CD14-positive monocyte (primary cell): ENCODE measurements around the gene CRISP2. TPM values are rescaled to one million over a fixed set of nuclear protein-coding genes. Genes with fewer than 3 reads are reported as not detected.
"Not testable (repeated sequence)": the region's sequence is repeated elsewhere in the genome, so short reads cannot be mapped to it uniquely, and the experiment has no call there.

Experiments
- DNase-seq, 3 donors: peaks; one replicate each; pipeline ENCODE4 v3.0.0-alpha.2; 2011 to 2022
- H2AFZ ChIP-seq: 2 replicates; pipeline ENCODE4 v1.6.0; 2012; ENCODE audit warnings: mild to moderate bottlenecking, low read depth, low read length, inconsistent platforms; ENCODE audit not compliant: insufficient read depth, poor library complexity, severe bottlenecking
- H3K27ac ChIP-seq, 2 donors: 1 replicate in 1 of 2; 2 replicates in 1 of 2; pipeline ENCODE4 v1.5.1; 2012 to 2013; ENCODE audit warnings: low read length in 2 of 2, control low read depth in 1 of 2, inconsistent platforms in 1 of 2, low read depth in 1 of 2, mild to moderate bottlenecking in 1 of 2
- H3K27me3 ChIP-seq, 2 donors: one replicate each; pipeline versions ENCODE4 v1.6.0 to v1.6.1; 2011 to 2013; ENCODE audit warnings: low read length in 2 of 2; ENCODE audit not compliant: control insufficient read depth in 2 of 2, insufficient read depth in 2 of 2
- H3K36me3 ChIP-seq, 2 donors: replicated peaks in 1 of 2; 1 replicate in 1 of 2; 2 replicates in 1 of 2; pipeline versions ENCODE4 v1.5.1 to v1.6.1; 2012 to 2013; ENCODE audit warnings: low read length in 2 of 2, control low read depth in 1 of 2, inconsistent platforms in 1 of 2, mild to moderate bottlenecking in 1 of 2; ENCODE audit not compliant: insufficient read depth in 2 of 2, control insufficient read depth in 1 of 2
- H3K4me1 ChIP-seq, 2 donors: 1 replicate in 1 of 2; 2 replicates in 1 of 2; pipeline versions ENCODE4 v1.5.1 to v1.6.1; 2012 to 2013; ENCODE audit warnings: low read length in 2 of 2, control low read depth in 1 of 2, inconsistent platforms in 1 of 2, mild to moderate bottlenecking in 1 of 2, moderate library complexity in 1 of 2; ENCODE audit not compliant: insufficient read depth in 2 of 2, control insufficient read depth in 1 of 2
- H3K4me2 ChIP-seq: replicated peaks from 2 replicates; pipeline ENCODE3; 2012; ENCODE audit warnings: low read length, moderate library complexity, mild to moderate bottlenecking; ENCODE audit not compliant: poor library complexity, severe bottlenecking; ENCODE audit errors: extremely low read depth
- H3K4me3 ChIP-seq, 3 experiments: fragments of 200-600 bp in 1 of 3; sonication (generic) in 1 of 3; replicated peaks in 1 of 3; 1 replicate in 2 of 3; 2 replicates in 1 of 3; pipeline ENCODE4 v1.5.1; 2011 to 2013; ENCODE audit warnings: low read length in 3 of 3, mild to moderate bottlenecking in 3 of 3, control low read depth in 2 of 3, low read depth in 2 of 3, inconsistent platforms in 1 of 3, moderate library complexity in 1 of 3
- H3K79me2 ChIP-seq: 2 replicates; pipeline ENCODE4 v1.6.0; 2012; ENCODE audit warnings: mild to moderate bottlenecking, control low read depth, inconsistent platforms, low read length, moderate library complexity; ENCODE audit not compliant: insufficient read depth
- H3K9ac ChIP-seq: 2 replicates; pipeline ENCODE4 v1.6.0; 2017; ENCODE audit warnings: low read length, mild to moderate bottlenecking; ENCODE audit not compliant: insufficient read depth, poor library complexity, severe bottlenecking
- H3K9me3 ChIP-seq, 2 donors: replicated peaks in 1 of 2; 1 replicate in 1 of 2; 2 replicates in 1 of 2; pipeline versions ENCODE4 v1.5.1 to v1.6.1; 2012 to 2013; ENCODE audit warnings: low read length in 2 of 2, control low read depth in 1 of 2; ENCODE audit not compliant: control insufficient read depth in 1 of 2, insufficient read depth in 1 of 2
- H4K20me1 ChIP-seq: 2 replicates; pipeline ENCODE4 v1.6.0; 2012; ENCODE audit warnings: mild to moderate bottlenecking, low read length, control low read depth, moderate library complexity; ENCODE audit not compliant: insufficient read depth
- H3K27ac Mint-ChIP-seq, 7 donors: one replicate each; pipeline ENCODE4 v1.8.0; 2020; ENCODE audit warnings: mild to moderate bottlenecking in 7 of 7, mixed read lengths in 7 of 7, moderate library complexity in 6 of 7, inconsistent platforms in 2 of 7
- H3K27me3 Mint-ChIP-seq, 3 donors: one replicate each; pipeline ENCODE4 v1.8.0; 2021 to 2022; ENCODE audit warnings: low read depth in 3 of 3, mild to moderate bottlenecking in 3 of 3, mixed read lengths in 3 of 3, moderate library complexity in 3 of 3, inconsistent platforms in 1 of 3
- H3K36me3 Mint-ChIP-seq, 2 donors: one replicate each; pipeline ENCODE4 v1.8.0; 2020; ENCODE audit warnings: mixed read lengths in 2 of 2, inconsistent platforms in 1 of 2, mild to moderate bottlenecking in 1 of 2
- H3K4me1 Mint-ChIP-seq: one replicate; pipeline ENCODE4 v1.8.0; 2020; ENCODE audit warnings: mild to moderate bottlenecking, mixed read lengths
- H3K4me3 Mint-ChIP-seq, 2 donors: one replicate each; pipeline ENCODE4 v1.8.0; 2020; ENCODE audit warnings: mild to moderate bottlenecking in 2 of 2, mixed read lengths in 2 of 2, moderate library complexity in 1 of 2
- H3K9me3 Mint-ChIP-seq, 7 donors: one replicate each; pipeline ENCODE4 v1.8.0; 2020 to 2022; ENCODE audit warnings: mixed read lengths in 7 of 7, mild to moderate bottlenecking in 6 of 7, moderate library complexity in 6 of 7, inconsistent platforms in 2 of 7
- CTCF ChIP-seq: fragments of 200-600 bp; IDR thresholded peaks from one replicate; pipeline ENCODE4 v1.8.0; 2022; ENCODE audit warnings: antibody characterized with exemption, mild to moderate bottlenecking
- WGBS: methylation state at CpG from one replicate; pipeline ENCODE4 v1.1.5; 2013; ENCODE audit warnings: missing lambda C conversion rate; ENCODE audit not compliant: insufficient coverage; 5-methylcytosine and 5-hydroxymethylcytosine counted together
- intact Hi-C, 2 donors: fragments of 100-400 bp; cut with micrococcal nuclease; formaldehyde crosslinking; loops; one replicate each; pipeline versions ENCODE4 v1.15.0 to v1.15.1; 2023
- polyA plus RNA-seq, 3 donors: library from polyadenylated mRNA; depleted of rRNA in 1 of 3; unstranded in 2 of 3; stranded (reverse) in 1 of 3; fragments of 300-500 nt in 2 of 3; fragments of >200 nt in 1 of 3; fragmentation: Illumina TruSeq in 2 of 3; gene quantifications; 1 replicate in 2 of 3; 2 replicates in 1 of 3; pipeline ENCODE4 v1.2.3, GENCODE V29; 2012 to 2021

The CRISP2 gene
- polyA plus RNA-seq, 3 donors, result not detected

- Histone ChIP-seq H3K27ac (no peak overlapping the region), H3K27me3 (no peaks in the 10 kb centered on the region), H3K4me1 (no peaks in the 10 kb centered on the region), H3K4me2 (no peak overlapping the region), H3K79me2 (no peaks in the 10 kb centered on the region), H4K20me1 (no peaks in the 10 kb centered on the region), H3K9me3 (no peaks in the 10 kb centered on the region), H3K36me3 (no peaks in the 10 kb centered on the region), H3K9ac (no peak overlapping the region), H3K4me3 (no peak overlapping the region), H2AFZ (no peak overlapping the region)
- no peak overlapping the region for H3K4me3 Mint-ChIP-seq
- no peaks in the 10 kb centered on the region for H3K36me3 Mint-ChIP-seq
- H3K27me3 Mint-ChIP-seq, result peaks cover 0 to 2% (median 0%) of the 10 kb centered on the region in 3 donors
- peaks cover 5% of the 10 kb centered on the region for H3K4me1 Mint-ChIP-seq
- H3K9me3 Mint-ChIP-seq, result peaks cover 0 to 3% (median 0%) of the 10 kb centered on the region in 7 donors
- intact Hi-C loops, result no loop called here
- DNase-seq, result no peak
- H3K27ac Mint-ChIP-seq, result no peak overlapping the region
- TF ChIP-seq CTCF, result no peak
- WGBS, result no CpG with 5 or more reads among the region's 3 CpGs
Observed at GRCh38 chr6:49664817-49665216, 48.5 kb downstream of the CRISP2 start.

- H4K20me1 ChIP-seq, H3K4me2 ChIP-seq, H3K36me3 ChIP-seq, H3K4me3 Mint-ChIP-seq, H3K27me3 ChIP-seq, H3K4me3 ChIP-seq, H3K36me3 Mint-ChIP-seq, DNase-seq, intact Hi-C loops, H3K27me3 Mint-ChIP-seq, H3K9ac ChIP-seq, H3K4me1 Mint-ChIP-seq, H3K9me3 ChIP-seq, H3K27ac Mint-ChIP-seq, H3K27ac ChIP-seq, H3K9me3 Mint-ChIP-seq, H3K4me1 ChIP-seq, H2AFZ ChIP-seq, H3K79me2 ChIP-seq: not testable (repeated sequence)
- WGBS, result no CpG with 5 or more reads among the region's 1 CpG
Observed at GRCh38 chr6:49664054-49664453, 49.3 kb downstream of the CRISP2 start.
